GM12801 (cell line): ENCODE results near the gene CIDEA.

Source experiments
- TF ChIP-seq, protein P1 (sequence below): IDR thresholded peaks from one replicate; pipeline ENCODE4 v1.5.1; 2011; ENCODE audit warnings: control low read depth; ENCODE audit not compliant: insufficient read length; ENCODE audit errors: extremely low read depth

The CIDEA gene

DNA sequence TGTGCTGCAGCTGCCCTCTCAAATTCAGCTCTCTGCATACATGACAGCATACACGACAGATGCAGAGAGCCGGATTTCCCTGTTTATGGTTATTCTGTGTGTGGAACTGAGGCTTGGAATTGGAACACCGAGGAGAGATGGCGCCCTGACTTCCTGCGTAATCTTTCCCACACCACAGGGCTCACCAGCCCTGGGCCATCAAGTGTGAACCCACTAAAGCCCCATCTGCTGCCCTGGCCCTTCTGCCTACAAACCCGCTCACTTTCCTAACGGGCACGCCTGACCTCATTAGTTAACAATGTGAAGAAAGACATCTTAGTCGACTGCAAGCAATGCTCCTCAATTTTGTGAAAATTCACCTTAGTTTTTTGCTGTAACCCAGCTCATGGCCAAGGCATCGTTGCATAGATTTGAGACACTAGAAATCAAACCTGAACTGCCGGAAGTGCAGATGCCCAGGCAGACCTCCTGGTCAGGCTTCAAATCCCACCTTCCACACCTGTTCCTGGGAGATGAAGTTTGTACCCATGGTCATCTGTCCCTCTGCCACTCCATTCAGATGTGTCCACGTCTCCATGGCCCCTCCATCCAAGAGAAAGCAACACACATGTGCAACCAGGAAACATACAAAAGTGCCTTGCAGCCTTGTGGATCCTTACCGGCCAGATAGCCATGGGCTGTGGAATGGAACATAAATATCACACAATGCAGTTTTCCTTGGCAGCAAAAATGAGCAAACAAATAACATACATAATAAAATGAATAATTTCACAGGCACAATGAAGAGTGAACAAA is 5.0 kb upstream of the CIDEA start:
- TF ChIP-seq, protein P1, sequence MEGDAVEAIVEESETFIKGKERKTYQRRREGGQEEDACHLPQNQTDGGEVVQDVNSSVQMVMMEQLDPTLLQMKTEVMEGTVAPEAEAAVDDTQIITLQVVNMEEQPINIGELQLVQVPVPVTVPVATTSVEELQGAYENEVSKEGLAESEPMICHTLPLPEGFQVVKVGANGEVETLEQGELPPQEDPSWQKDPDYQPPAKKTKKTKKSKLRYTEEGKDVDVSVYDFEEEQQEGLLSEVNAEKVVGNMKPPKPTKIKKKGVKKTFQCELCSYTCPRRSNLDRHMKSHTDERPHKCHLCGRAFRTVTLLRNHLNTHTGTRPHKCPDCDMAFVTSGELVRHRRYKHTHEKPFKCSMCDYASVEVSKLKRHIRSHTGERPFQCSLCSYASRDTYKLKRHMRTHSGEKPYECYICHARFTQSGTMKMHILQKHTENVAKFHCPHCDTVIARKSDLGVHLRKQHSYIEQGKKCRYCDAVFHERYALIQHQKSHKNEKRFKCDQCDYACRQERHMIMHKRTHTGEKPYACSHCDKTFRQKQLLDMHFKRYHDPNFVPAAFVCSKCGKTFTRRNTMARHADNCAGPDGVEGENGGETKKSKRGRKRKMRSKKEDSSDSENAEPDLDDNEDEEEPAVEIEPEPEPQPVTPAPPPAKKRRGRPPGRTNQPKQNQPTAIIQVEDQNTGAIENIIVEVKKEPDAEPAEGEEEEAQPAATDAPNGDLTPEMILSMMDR, result no peak

- TF ChIP-seq, protein P1, result no peak
Measured at GRCh38 chr18:12251311-12251710, 2.9 kb upstream of the CIDEA start.

DNA sequence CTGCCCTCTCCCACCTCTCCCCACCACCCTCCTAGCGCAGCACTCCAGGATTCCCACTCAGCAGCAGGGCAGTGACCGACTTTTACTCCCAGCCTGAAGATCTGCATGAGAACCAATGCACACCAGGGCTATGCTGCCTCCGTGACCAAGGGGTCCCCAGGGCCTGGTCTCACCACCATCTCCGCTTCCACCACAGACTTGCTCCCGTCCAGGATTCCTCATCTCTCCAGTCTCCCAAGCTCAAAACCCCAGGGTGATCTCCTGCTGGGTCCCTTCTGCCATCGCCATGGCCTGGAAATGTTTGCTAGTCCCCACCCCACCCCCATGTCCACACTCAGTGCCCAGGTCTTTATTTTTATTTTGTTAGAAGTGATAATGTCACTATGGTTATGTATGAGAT is 2.1 kb upstream of the CIDEA start:
- TF ChIP-seq, protein P1, result no peak

GRCh38 chr18:12253027-12253426 is 1.1 kb upstream of the CIDEA start:
- TF ChIP-seq, protein P1, result no peak

- TF ChIP-seq, protein P1, result no peak
Measured at GRCh38 chr18:12253663-12254135, 462 bp upstream of the CIDEA start.

DNA sequence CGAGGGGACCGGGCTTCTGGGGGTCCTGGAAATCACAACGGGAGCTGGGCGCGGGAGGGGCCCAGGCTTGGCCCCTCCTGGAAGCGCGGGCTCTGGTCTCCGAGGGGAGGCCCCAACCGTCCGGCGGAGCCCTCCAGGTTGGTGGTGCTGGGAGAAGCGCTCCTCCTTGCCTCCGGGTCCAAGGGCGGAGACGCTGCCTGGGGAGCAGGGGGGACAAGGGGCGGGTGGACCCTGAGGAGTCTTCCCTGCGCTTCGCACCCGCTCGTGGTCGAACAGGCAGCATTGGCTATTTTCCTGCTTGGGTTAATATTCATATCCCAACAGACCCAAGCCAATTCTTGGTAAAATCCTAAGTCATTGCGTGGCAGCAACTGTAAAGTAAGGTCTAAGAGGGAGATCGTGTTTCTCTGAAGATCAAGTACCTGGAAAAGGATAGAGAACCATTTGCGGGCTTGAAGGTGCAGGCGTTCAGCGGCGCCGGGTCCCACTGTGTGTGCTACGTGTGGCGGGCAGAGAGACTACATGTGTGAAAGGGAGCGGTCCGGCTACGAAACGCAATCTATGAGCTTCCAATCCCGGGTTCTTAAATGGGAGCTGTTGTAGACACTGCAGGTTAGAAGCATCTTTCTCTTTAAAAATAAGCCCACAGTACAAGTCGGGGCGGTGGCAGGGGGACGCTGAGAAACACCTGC is 805 bp downstream of the CIDEA start:
- TF ChIP-seq, protein P1, result no peak

- TF ChIP-seq, protein P1, result no peak
Measured at GRCh38 chr18:12255626-12256026, 1.5 kb downstream of the CIDEA start.
